ENCODE data around the gene TCEA3.

The TCEA3 gene

DNA sequence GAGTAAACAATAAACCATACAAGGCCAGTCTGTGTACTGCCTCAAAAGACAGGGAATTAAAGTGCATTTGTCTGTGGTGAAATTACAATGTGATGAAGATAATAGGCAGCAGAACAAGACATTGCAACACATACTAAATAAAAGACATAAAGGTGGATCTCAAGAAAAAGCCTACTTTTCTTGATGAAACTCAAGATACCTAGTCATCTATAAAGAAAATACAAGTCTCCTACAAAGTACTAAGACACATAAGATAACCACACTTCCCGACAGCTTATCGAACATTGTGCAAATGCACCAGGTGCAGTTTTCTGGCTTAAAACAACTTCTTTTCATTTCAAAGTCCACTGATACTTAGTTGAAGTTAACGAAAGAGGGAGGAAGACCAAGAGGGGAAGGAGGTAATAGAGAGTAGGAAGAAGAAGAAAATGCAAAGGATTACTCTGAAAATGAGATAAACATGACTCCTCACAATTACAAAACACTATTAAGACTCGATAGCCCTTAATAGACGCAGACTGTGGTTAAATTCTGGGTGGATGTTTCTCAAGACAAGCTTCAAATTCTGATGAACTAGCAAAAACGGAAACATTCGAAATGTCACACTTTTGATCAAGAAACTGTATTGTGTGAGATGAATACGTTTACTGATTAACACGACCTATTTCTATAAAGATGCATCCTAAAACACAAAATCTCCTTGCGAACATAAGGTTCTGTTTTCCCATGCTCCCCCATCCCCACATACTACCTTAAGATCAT is 82.4 kb downstream of the TCEA3 start:
- in situ Hi-C loops (cut with MboI; ENCODE audit: low sequenced_read_pairs), result no loop called here

DNA sequence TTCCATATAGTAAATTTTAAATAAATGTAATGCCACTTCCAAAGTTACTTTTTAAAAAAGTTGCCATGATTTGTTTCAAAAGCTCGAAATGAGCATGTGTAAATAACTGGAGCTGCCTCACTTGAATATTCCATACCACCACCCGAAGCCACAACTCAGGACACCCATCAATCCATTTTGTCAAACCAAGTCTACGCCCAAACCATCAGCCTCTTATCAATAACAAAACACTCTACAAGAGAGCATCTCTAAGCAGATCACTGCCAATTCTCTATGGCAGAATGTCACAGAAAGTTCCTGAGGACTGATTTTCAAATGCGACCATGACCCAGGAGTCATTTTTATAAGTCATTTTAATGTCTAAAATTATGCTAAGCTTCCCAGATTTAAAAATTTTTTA is 84.9 kb downstream of the TCEA3 start:
- in situ Hi-C loops (cut with MboI; ENCODE audit: low sequenced_read_pairs), result no loop called here

DNA sequence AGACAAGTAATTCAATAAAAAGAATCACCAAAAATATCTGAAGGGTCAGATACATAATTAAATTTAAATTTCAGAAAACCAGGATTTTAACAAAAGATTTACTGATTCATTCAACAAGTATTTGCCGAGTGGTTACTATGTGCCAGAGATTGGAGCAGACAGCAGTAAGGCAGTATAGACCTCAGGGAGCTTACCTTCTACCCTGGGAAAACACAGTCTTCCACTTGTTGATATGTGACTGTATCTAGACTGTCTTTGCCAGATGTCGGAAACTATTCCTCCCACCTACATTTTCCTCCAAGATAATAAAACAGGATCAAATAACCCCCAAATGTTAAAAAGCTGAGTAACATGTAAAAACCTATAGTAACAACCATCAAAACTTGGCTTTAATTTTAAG is 86.7 kb downstream of the TCEA3 start:
- in situ Hi-C loops (cut with MboI; ENCODE audit: low sequenced_read_pairs), result no loop called here

DNA sequence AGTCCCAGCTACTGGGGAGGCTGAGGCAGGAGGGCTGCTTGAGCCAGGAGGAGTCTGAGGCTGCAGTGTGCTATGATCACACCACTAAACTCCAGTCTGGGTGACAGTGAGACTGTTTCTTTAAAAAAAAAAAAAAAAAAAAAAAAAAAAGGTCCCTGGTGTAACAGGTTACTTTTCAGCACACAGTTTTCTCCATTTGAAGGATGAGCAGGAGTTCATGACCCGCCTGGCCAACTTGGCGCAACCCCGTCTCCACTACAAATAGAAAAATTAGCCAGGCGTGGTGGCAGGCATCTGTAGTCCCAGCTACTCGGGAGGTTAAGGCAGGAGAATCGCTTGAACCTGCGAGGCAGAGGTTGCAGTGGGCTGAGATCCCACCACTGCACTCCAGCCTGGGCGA is 92.8 kb downstream of the TCEA3 start:
- in situ Hi-C loops (cut with MboI; ENCODE audit: low sequenced_read_pairs), result no loop called here

All from HL-60/S4 treated with phorbol 12-myristate 13-acetate at 8.2 ng/mL for 4 days and 3 days (cell line).